Suppressor macrophage treated with lipopolysaccharide for 4 hours (primary cell): ENCODE measurements around the gene METTL27.
A peak's percentile ranks its signal among the peaks of the same experiment; 100 is the strongest.

Experiments
- DNase-seq: peaks from one replicate; pipeline ENCODE4 v3.0.0-alpha.2; 2020

METTL27 gene

GRCh38 chr7:73869011-73869798, 26.9 kb upstream of the METTL27 start:
- DNase-seq, result no peak

- DNase-seq, result no peak
These were observed 24.1 kb upstream of the METTL27 start for GRCh38 chr7:73866446-73866767.

GRCh38 chr7:73865738-73866445, 23.6 kb upstream of the METTL27 start:
- peak; percentile 73 for DNase-seq

- no peak for DNase-seq
These were observed 22.8 kb upstream of the METTL27 start for GRCh38 chr7:73864981-73865711.

GRCh38 chr7:73861305-73861704, 19.0 kb upstream of the METTL27 start:
- DNase-seq, result no peak

GRCh38 chr7:73860859-73861258, 18.5 kb upstream of the METTL27 start, which contains the start of gene TMEM270:
Gene TMEM270 (plus strand): TSS chr7:73861159. CDS start chr7:73861195, 36 bp downstream.
- DNase-seq, result no peak

- no peak for DNase-seq
These were observed 16.5 kb upstream of the METTL27 start for GRCh38 chr7:73858807-73859206.

GRCh38 chr7:73856941-73857340, 14.6 kb upstream of the METTL27 start:
- DNase-seq, result no peak

- no peak for DNase-seq
These were observed 10.2 kb upstream of the METTL27 start for GRCh38 chr7:73852500-73852899.

GRCh38 chr7:73851410-73852338, 9.4 kb upstream of the METTL27 start:
- DNase-seq, result peak; percentile 82

- DNase-seq, result peak; percentile 82
These were observed 8.5 kb upstream of the METTL27 start for GRCh38 chr7:73850781-73851207.

GRCh38 chr7:73847941-73848723, 5.8 kb upstream of the METTL27 start:
- no peak for DNase-seq

- peak; percentile 88 for DNase-seq
These were observed 3.4 kb upstream of the METTL27 start for GRCh38 chr7:73845701-73846195.

- no peak for DNase-seq
These were observed 2.6 kb upstream of the METTL27 start for GRCh38 chr7:73844848-73845460.

- no peak for DNase-seq
These were observed 1.8 kb upstream of the METTL27 start for GRCh38 chr7:73844131-73844547.

- no peak for DNase-seq
These were observed 638 bp downstream of the METTL27 start for GRCh38 chr7:73841689-73842066.

GRCh38 chr7:73840715-73841379, 1.5 kb downstream of the METTL27 start:
- DNase-seq, result no peak

- no peak for DNase-seq
These were observed 2.3 kb downstream of the METTL27 start for GRCh38 chr7:73839743-73840714.

GRCh38 chr7:73839290-73839689, 3.0 kb downstream of the METTL27 start:
- DNase-seq, result no peak
